GM12874 (cell line): ENCODE data around the gene OBSCN.

Source experiments
- TF ChIP-seq, protein P1 (sequence below): IDR thresholded peaks from 2 replicates; pipeline ENCODE4 v1.5.1; 2011; ENCODE audit warnings: low read depth, mild to moderate bottlenecking, control low read depth, low read length, moderate library complexity; ENCODE audit not compliant: insufficient read depth

Gene OBSCN

DNA sequence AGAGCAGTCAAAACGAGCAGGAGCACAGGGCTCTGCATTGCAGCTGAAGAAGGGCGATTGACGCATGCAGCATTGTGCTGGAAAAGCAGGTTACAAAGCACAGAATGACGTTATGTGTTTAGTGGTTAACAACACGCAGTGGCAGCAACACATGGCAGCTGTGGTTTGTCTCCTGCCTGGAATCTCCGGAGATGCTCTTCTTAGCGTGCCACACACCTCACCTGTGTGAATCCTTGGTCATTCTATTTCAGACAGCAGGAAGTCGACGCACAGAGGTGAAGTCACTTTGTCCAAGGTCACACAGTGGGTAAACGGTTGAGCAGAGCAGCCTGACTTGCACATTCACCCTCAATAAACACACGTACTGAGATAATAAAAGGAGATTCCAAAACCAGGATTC lies 14.7 kb downstream of the OBSCN start:
- TF ChIP-seq, protein P1, sequence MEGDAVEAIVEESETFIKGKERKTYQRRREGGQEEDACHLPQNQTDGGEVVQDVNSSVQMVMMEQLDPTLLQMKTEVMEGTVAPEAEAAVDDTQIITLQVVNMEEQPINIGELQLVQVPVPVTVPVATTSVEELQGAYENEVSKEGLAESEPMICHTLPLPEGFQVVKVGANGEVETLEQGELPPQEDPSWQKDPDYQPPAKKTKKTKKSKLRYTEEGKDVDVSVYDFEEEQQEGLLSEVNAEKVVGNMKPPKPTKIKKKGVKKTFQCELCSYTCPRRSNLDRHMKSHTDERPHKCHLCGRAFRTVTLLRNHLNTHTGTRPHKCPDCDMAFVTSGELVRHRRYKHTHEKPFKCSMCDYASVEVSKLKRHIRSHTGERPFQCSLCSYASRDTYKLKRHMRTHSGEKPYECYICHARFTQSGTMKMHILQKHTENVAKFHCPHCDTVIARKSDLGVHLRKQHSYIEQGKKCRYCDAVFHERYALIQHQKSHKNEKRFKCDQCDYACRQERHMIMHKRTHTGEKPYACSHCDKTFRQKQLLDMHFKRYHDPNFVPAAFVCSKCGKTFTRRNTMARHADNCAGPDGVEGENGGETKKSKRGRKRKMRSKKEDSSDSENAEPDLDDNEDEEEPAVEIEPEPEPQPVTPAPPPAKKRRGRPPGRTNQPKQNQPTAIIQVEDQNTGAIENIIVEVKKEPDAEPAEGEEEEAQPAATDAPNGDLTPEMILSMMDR: no peak

GRCh38 chr1:228224198-228225164 lies 16.6 kb downstream of the OBSCN start:
- TF ChIP-seq, protein P1: no peak

DNA sequence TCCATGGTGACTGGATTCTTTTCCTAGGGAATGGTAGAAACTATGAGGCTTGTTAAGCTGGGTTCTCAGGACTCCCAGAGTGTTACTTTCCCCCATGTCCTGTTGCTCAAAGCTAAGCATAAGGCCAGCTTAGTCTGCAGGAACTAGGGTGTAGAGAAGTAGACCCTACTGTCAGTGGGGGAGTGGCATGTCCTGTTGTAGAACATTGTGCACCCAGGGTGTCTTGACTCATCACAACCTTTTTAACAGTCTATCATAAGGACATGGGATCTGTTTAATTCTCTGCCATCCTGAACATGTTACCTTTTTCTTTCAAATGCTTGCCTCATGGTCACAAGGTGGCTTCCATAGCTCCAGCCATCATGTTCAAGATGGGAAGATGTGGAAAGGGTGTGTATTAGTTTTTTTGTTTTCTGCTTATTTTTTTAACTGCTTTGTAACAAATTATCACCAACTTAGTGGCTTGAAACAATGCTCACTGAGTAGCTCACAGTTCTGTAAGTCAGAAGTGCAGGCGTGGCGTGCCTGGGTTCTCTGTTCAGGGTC lies 17.4 kb downstream of the OBSCN start:
- TF ChIP-seq, protein P1: no peak

GRCh38 chr1:228225740-228226139 lies 17.9 kb downstream of the OBSCN start:
- TF ChIP-seq, protein P1: no peak

GRCh38 chr1:228226141-228226874 lies 18.5 kb downstream of the OBSCN start:
- TF ChIP-seq, protein P1: no peak

DNA sequence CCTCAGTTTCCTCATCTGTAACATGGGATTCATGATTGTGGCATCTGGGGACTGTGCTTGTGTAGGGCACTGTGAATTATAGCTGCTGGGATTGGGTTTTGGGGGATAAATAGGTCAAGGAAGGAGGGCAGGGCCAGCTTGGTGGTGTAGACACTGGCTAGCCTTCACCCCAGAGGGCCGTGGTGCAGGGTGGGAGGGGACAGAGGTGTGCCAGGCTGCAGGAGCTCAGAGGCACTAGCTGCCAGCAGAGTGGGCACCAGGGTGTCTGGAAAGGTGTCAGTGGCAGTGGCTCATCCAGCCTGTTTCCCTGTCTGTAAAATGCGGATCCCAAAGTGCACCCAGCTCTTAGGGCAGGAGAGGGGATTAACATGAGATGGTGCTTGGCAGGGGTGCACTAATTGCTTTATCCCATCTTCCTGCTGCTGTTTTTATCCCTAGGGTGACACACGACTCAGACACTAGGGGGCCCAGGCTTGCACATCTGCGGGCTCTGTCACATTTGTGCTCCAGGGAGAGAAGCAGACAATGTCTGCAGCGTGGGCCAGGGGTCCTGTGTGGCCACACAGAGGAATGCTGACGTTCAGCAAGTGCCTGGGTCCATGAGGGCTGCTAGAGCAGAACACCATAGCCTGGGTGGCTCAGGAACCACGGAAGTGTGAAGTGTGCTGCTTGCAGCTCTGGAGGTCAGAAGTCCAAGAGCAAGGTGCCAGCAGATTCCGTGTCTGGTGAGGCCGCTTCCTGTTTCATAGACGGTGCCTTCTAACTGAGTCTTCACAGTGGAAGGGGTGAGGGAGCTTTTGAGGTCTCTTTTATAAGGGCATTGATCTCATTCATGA lies 19.3 kb downstream of the OBSCN start:
- TF ChIP-seq, protein P1: no peak

GRCh38 chr1:228228601-228229074 lies 20.8 kb downstream of the OBSCN start:
- TF ChIP-seq, protein P1: no peak
